ENCODE results near the gene CDK5RAP3. TPM values are rescaled to one million over a fixed set of nuclear protein-coding genes. Genes with fewer than 3 reads are reported as not detected.
A peak's percentile ranks its signal among the peaks of the same experiment; 100 is the strongest.
"Not testable (repeated sequence)": the region's sequence is repeated elsewhere in the genome, so short reads cannot be mapped to it uniquely, and the experiment has no call there.

CDK5RAP3 gene
- polyA plus RNA-seq, 1 donor from 2014 or later: 343 TPM

- Histone ChIP-seq H3K9me2 (ENCODE audit: insufficient read depth, low read length) (no peaks in the 10 kb centered on the region), H3K4me3 (ENCODE audit: low read length) (no peak overlapping the region), H3K27ac (ENCODE audit: low read length) (no peak overlapping the region), H3K36me3 (ENCODE audit: insufficient read depth, low read length) (no peaks in the 10 kb centered on the region), H3K9ac (ENCODE audit: low read length) (no peak overlapping the region), H2AFZ (ENCODE audit: low read depth, low read length) (no peak overlapping the region), H3K27me3 (ENCODE audit: insufficient read depth, low read depth, low read length) (no peaks in the 10 kb centered on the region), H3K4me2 (ENCODE audit: low read length) (no peak overlapping the region), H3K79me2 (replicated peaks; ENCODE audit: insufficient read depth, low read length) (no peaks in the 10 kb centered on the region), H4K20me1 (ENCODE audit: insufficient read depth) (no peaks in the 10 kb centered on the region), H3F3A (ENCODE audit: insufficient read depth, low read length, poor library complexity, severe bottlenecking) (no peaks in the 10 kb centered on the region), H3K9me3 (ENCODE audit: low read length) (no peaks in the 10 kb centered on the region)
- TF ChIP-seq SMC3 (conservative IDR thresholded peaks at IDR 0.05; ENCODE audit: poor library complexity): no peak
- TF ChIP-seq TAF1 (IDR thresholded peaks at IDR 0.05; ENCODE audit: low read depth): no peak
- TF ChIP-seq MXI1 (conservative IDR thresholded peaks at IDR 0.05; ENCODE audit: poor library complexity, severe bottlenecking): no peak
- TF ChIP-seq REST (IDR thresholded peaks at IDR 0.05; ENCODE audit: borderline replicate concordance): no peak
- no peak for TF ChIP-seq EP300 (conservative IDR thresholded peaks at IDR 0.05; ENCODE audit: poor library complexity, severe bottlenecking)
- TF ChIP-seq CTCF (IDR thresholded peaks at IDR 0.05; ENCODE audit: poor library complexity, severe bottlenecking): no peak
- TF ChIP-seq RAD21 (conservative IDR thresholded peaks at IDR 0.05): no peak
- TF ChIP-seq EZH2 (IDR thresholded peaks at IDR 0.05; ENCODE audit: borderline replicate concordance, insufficient read depth, low read length, poor library complexity, severe bottlenecking): no peak
- no peak for TF ChIP-seq POLR2AphosphoS5 (IDR thresholded peaks at IDR 0.05)
These were observed 16.4 kb downstream of the CDK5RAP3 start for GRCh38 chr17:47987240-47987835.

GRCh38 chr17:47988445-47988844 is 17.5 kb downstream of the CDK5RAP3 start:
- H3K36me3 ChIP-seq (ENCODE audit: insufficient read depth, low read length): not testable (repeated sequence)

GRCh38 chr17:47989159-47989558 is 18.2 kb downstream of the CDK5RAP3 start:
- TF ChIP-seq EZH2 (IDR thresholded peaks at IDR 0.05; ENCODE audit: borderline replicate concordance, insufficient read depth, low read length, poor library complexity, severe bottlenecking) (no peak), REST (IDR thresholded peaks at IDR 0.05; ENCODE audit: borderline replicate concordance) (no peak), CTCF (IDR thresholded peaks at IDR 0.05; ENCODE audit: poor library complexity, severe bottlenecking) (no peak), POLR2AphosphoS5 (IDR thresholded peaks at IDR 0.05) (peak; percentile 48), SMC3 (conservative IDR thresholded peaks at IDR 0.05; ENCODE audit: poor library complexity) (no peak), EP300 (conservative IDR thresholded peaks at IDR 0.05; ENCODE audit: poor library complexity, severe bottlenecking) (peak; percentile 86), MXI1 (conservative IDR thresholded peaks at IDR 0.05; ENCODE audit: poor library complexity, severe bottlenecking) (no peak), TAF1 (IDR thresholded peaks at IDR 0.05; ENCODE audit: low read depth) (no peak), RAD21 (conservative IDR thresholded peaks at IDR 0.05) (no peak)
- Histone ChIP-seq H3K9ac (ENCODE audit: low read length) (no peak overlapping the region), H2AFZ (ENCODE audit: low read depth, low read length) (no peak overlapping the region), H3K36me3 (ENCODE audit: insufficient read depth, low read length) (no peaks in the 10 kb centered on the region), H3K27ac (ENCODE audit: low read length) (peak overlapping the region; percentile 69), H3K4me2 (ENCODE audit: low read length) (peak overlapping the region; percentile 32), H3K4me3 (ENCODE audit: low read length) (peak overlapping the region; percentile 40), H3F3A (ENCODE audit: insufficient read depth, low read length, poor library complexity, severe bottlenecking) (no peaks in the 10 kb centered on the region), H3K9me3 (ENCODE audit: low read length) (no peaks in the 10 kb centered on the region), H3K9me2 (ENCODE audit: insufficient read depth, low read length) (no peaks in the 10 kb centered on the region), H3K27me3 (ENCODE audit: insufficient read depth, low read depth, low read length) (no peaks in the 10 kb centered on the region), H4K20me1 (ENCODE audit: insufficient read depth) (no peaks in the 10 kb centered on the region), H3K79me2 (replicated peaks; ENCODE audit: insufficient read depth, low read length) (no peaks in the 10 kb centered on the region)

More at GRCh38 chr17:47988445-47988844, 17.5 kb downstream of the CDK5RAP3 start:
- peak overlapping the region; percentile 69 for H3K27ac ChIP-seq (ENCODE audit: low read length)
- not testable (repeated sequence) for H3K27me3 ChIP-seq (ENCODE audit: insufficient read depth, low read depth, low read length); H3K4me2 ChIP-seq (ENCODE audit: low read length); H2AFZ ChIP-seq (ENCODE audit: low read depth, low read length); H3F3A ChIP-seq (ENCODE audit: insufficient read depth, low read length, poor library complexity, severe bottlenecking); H3K9me2 ChIP-seq (ENCODE audit: insufficient read depth, low read length); H3K79me2 ChIP-seq (replicated peaks; ENCODE audit: insufficient read depth, low read length); H3K9me3 ChIP-seq (ENCODE audit: low read length); H4K20me1 ChIP-seq (ENCODE audit: insufficient read depth); H3K9ac ChIP-seq (ENCODE audit: low read length)
- H3K4me3 ChIP-seq (ENCODE audit: low read length): peak overlapping the region; percentile 40
